GM04504 (cell line): ENCODE data around the gene LCT.

Experiments
- DNase-seq: peaks from one replicate; pipeline ENCODE4 v3.0.0-alpha.2; 2012; ENCODE audit warnings: low read depth

LCT gene

DNA sequence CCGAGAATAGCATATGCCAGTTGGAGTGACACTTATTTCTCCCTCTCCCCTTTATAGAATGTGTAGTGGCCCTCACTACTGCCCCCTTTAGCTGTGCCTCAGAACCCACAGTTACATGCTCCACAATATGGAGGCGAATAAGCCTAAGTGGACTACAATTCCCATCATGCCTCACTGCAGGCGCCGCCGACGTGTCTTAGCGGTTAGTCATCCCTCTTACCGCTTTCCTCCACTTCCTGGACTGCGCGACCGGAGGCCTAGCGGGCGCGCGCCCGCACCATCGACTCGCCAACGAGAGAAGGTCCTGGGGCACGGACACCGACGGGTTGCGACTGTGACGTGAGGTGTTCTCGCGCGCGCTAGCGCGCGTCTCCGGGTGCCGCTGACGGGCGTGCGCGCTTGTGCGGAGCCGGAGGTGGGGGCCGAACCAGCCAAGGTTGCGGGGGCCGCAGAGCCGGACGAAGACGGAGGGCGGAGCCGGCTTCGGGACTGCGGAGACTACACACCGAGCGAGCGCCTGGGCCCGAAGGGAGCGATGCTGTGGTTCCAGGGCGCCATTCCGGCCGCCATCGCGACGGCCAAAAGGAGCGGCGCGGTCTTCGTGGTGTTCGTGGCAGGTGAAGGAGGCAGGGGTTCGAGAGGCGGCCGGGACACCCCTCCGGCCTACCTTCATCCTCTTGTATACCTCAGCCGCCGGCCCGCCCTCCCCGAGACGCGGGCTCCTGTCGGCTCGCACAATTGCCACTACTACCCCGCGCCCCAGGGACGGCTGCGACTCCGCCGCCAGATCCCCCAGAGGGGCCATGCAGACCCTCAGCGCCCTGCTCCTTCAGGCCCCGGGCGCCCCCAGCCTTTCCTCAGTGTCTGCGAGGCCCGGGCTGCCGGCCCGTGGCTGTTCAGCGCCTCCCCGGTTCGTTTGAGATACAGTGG lies 95.3 kb downstream of the LCT start, which contains the start of gene UBXN4:
UBXN4 (plus strand) TSS at position 461 of the 930 bp plus-strand sequence; CDS start at position 536, 75 bp downstream.
- DNase-seq, result peak; percentile 99

DNA sequence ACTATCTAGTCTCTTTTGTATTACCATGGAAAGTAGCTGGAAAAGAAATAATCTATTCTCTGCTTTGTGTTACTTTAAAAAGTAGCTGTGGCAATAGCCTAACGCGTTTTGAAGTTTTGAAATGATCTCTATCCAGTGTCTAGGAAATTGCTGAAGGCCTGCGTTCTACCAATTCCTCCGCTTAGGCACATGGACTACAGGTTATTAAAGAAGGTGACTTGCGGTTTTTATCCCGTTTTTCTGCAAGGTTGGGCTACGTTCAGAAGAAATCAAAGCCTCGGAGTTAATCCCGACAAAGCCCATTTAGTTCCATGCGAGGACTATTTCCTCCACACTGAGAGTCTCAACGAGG lies 96.0 kb downstream of the LCT start:
- DNase-seq, result no peak

DNA sequence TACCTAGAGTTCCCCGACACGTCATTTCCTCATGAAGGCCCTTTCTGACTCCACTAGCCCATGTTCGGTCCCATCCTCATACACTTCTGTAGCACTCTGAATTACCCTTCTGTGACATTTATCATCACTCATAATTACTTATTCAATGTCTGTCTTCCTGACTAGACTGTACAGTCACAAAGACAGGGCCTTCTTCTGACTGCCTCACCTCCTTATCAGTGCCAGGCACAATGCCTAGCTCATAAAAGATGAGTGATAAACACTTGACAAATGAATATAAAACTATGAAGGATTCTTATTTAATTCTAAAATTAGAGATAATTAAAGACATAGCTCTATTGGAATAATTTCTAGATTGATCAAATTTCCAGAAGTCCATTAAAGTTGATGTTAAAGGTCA lies 96.8 kb downstream of the LCT start:
- no peak for DNase-seq
